LHCN-M2 (cell line): Measurements from ENCODE around the gene GLIS2. TPM values are rescaled to one million over a fixed set of nuclear protein-coding genes. Genes with fewer than 3 reads are reported as not detected.

Experiments
- DNase-seq: peaks from one replicate; pipeline ENCODE4 v3.0.0-alpha.2; 2012; ENCODE audit warnings: low read depth
- total RNA-seq: library from RNA; depleted of rRNA; stranded (reverse); fragments of >200 nt; gene quantifications from 2 replicates; pipeline ENCODE4 v1.2.3, GENCODE V29; 2014

GLIS2 gene
- total RNA-seq, 1 experiment from 2014 or later = 1.3 TPM

DNA sequence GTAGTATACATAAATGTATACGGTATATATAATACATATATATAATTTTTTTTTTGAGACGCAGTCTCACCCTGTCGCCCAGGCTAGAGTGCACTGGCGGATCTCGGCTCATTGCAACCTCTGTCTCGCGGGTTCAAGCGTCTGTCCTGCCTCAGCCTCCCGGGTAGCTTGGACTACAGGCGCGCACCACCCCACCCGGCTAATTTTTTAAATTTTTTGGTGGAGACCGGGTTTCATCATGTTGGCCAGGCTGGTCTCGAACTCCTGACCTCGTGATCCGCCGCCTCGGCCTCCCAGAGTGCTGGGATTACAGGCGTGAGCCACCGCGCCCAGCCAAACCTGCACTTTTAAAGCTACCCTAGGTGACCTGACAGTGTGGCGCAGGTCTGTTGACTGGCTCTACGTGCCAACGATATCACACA is 34.5 kb downstream of the GLIS2 start:
- no peak for DNase-seq

DNA sequence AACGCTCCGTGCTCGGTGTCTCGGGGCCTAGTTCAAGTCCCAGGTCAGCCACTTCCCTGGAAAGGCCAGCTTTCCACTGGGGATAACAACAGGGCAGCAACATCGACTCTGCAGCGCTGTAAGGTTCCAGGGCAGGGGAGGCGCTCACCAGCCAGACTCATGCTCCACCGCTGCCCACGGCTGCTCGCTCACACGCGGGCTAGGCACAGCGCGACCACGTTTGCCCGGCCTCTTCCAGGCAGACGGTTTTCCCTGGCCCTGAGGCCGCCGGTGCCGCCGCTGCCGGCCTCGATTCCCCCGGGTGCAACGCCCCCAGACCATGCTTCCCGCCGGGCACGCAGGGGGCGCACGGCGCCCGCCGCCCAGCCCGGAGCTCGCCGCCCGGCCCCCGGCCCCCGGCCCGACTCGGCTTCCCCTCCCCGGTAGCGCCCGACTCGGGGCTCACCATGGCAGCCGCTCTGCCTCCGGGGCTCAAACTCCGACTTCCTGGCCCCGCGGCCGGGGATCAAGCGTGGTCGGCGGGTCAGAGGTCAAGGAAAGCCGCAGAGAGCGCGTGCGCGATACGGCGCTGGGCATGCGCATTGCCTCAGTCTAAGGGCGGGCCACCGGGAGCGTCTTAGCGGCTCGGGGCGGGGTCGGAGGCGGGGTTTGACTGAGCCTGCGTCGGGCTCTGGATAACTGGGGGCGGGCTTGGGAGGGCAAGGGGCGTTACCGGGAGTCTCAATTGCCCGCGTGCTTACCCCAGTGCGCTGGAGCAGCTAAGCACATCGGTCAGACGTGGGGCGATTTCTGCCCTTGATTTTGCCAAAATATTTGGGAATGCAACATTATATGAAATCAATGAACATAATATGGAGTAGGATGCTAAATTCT is 35.2 kb downstream of the GLIS2 start, which contains the start of gene PAM16:
PAM16 (minus strand) TSS at position 535 of the 873 bp plus-strand sequence; CDS start at position 448, 87 bp downstream.
- DNase-seq = peak; percentile 92

DNA sequence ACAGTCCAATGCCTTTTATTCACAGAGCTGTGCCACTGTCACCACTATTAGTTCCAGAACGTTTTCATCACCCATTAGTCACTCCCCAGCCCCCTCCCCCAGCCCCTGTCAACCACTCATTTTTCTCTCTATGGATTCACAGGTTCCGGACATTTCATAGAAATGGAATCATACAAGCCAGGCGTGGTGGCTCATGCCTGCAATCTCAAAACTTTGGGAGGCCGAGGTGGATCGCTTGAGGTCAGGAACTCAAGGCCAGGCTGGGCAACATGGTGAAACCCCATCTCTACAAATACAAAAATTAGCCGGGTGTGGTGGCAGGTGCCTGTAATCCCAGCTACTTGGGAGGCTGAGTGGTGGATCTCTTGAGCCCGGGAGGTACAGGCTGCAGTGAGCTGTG is 36.0 kb downstream of the GLIS2 start:
- DNase-seq = peak; percentile 47

DNA sequence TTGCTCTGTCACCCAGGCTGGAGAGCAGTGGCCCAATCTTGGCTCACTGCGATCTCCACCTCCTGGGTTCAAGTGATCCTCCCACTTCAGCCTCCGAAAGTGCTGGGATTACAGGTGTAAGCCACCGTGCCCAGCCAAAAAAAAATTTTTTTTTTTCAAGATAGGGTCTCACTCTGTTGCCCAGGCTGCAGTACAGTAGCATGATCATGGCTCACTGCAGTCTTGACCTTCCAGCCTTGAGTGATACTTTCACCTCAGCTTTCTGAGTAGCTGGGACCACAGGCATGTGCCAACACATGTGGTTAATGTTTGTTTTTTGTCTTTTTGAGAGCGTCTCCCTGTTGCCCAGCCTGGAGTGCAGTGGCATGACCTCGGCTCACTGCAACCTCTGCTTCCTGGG is 37.0 kb downstream of the GLIS2 start:
- no peak for DNase-seq

DNA sequence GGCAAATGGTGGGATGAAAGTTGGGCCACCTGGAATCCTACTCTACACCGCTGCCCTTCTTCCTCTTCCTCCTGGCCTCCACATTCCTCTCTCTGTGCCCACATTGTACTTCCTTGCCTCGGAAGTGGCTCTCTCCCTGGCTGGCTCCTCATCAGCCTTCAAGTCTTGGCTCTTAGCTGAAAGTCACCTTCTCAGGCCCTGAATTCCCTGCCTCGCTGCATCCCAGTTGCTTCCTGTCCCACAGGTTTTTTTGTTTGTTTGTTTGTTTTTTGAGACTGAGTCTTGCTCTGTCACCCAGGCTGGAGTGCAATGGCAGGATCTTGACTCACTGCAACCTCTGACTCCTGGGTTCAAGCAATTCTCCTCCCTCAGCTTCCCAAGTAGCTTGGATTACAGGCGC is 37.8 kb downstream of the GLIS2 start:
- DNase-seq = no peak

DNA sequence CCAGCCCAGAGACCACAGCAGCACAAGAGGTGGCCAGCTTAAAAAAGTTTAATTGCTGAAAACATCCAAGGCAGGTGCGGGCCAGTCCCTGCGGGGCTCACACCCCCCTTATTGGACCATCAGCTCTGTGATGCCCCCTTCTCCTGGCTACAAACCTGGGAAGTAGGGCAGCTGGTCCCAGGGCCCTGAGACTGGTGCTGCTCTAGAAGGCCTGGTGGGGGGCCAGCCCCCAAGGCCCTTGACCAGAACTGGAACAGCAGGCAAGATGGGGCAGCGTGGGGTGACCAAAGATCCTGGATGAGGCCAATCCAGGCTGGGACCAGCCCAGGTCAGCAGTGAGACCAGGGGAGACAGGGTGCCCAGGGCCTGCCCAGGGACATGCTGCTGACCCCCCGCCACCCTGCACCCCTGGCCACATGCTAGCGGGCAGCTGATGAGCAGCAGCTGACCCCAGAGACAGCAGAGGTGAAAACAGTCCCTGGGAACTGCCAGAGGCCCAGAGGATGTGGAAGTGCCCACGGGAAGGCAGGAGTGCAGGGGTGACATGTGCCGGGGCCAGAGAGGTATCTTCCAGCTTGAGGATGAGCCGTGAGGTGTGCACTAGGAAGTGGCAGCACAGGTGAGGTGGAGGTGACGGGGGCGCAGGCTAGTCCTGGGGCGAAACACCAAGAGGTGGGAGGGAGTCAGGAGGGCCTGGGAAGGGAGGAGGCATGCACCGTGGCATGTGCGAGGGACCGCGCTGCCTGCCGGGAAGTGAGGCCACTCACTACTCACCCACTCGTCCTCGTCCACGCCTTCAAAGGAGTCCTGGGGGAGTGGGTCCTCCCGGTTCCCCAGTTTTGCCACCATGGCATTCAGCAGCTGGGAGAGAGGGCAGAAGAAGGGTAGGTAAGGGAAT is 38.9 kb downstream of the GLIS2 start:
- no peak for DNase-seq

DNA sequence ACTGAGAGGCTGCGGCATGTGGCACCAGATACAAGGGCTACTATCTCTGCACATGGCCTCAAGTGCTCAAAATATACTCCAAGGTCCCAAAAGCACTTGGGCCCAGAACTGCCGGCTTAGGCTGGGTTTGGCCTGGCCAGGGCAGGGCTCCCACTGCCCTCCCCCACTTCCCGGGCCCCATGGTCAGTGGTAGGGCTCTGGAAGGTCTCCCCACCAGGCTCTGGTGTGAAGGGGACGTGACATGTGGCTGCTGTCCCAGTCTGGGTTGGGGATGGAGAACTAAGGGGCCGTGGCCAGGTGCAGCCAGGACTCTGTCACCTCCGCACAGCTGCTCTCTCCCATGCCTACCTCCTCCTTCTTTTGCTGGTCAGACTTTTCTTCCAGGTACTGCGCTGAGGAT is 41.0 kb downstream of the GLIS2 start:
- no peak for DNase-seq

DNA sequence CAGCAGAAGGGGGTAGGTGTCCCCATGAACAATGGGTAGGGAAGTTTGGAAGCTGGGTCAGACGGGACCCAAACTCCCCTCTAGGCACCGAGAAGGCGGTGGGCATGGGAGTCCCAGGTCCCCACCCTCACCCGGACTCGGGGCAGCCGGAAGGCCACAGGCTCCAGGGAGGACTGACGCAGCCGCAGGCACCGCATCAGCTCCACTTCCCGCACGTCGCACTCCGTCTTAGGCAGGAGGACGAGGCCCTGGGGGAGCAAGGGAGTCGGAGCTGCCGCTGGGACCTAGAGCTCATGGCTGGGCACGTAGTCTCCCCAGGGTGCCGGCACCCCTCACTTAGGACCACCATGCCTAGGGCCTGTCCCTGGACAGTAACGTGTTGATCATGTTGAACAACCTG is 42.4 kb downstream of the GLIS2 start:
- DNase-seq = no peak

DNA sequence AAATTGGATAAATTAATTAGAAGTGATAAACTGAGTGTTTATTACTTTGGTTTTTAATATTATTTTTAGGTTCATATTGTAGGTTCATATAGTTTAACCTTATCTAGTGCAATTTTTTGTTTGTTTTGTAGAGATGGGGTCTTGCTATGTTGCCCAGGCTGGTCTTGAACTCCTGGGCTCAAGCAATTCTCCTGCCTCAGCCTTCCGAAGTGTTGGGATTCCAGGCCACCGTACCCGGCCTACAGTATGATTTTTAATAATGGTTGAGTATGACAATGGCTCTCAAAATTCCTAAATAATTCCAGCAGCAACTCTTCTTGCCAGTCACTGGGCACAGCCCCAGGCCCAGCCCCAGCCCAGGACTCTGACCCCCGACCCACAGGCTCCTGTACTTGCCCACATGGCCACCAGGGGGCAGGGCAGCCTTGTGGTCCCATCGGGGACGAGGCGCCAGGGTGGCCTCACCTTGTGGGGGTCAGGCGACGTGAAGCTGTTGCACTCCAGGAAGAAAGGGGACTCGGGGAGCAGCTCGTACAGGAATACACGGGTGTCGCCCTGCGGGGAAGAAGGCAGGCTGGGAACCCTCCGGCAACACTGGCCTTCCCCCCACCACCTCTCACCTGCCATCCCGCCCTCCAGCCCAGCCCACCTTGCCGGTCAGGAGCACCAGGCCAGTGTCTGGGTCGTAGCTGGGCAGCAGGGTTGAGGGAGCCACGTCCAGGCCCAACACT is 43.1 kb downstream of the GLIS2 start:
- no peak for DNase-seq

DNA sequence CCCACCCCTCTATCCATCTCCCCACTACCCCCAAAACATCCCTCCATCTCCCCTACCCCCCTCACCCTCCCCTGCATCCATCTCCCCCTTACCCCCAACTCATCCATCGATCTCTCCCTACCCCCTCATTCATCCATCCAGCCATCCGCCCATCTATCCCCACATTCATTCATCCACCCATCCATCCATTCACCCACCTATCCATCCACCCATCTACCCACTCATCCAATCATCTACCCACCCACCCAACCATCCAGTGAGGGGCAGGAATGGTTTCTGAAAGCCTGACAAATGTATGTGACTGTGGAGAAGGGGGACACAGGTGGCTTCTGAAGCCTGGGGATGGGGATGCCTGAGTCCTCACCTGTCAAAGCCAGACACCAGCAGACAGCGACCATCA is 44.0 kb downstream of the GLIS2 start:
- DNase-seq = no peak

DNA sequence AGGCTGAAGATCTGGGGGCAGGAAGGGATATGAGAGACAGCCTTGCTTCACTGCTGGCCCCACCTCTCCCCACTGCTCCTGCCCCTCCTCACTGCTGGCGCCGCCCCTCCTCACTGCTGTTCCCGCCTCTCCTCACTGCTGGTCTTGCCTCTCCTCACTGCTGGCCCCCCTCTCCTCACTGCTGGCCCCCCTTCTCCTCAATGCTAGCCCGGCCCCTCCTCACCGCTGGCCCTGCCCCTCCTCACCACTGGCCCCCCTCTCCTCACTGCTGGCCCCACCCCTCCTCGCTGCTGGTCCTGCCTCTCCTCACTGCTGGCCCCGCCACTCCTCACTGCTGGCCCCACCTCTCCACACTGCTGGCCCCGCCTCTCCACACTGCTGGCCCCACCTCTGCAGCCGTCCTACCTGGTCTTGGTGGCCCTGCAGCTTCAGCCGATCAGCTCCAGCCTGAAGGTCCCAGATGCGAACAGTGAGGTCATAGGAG is 44.7 kb downstream of the GLIS2 start:
- DNase-seq = no peak

DNA sequence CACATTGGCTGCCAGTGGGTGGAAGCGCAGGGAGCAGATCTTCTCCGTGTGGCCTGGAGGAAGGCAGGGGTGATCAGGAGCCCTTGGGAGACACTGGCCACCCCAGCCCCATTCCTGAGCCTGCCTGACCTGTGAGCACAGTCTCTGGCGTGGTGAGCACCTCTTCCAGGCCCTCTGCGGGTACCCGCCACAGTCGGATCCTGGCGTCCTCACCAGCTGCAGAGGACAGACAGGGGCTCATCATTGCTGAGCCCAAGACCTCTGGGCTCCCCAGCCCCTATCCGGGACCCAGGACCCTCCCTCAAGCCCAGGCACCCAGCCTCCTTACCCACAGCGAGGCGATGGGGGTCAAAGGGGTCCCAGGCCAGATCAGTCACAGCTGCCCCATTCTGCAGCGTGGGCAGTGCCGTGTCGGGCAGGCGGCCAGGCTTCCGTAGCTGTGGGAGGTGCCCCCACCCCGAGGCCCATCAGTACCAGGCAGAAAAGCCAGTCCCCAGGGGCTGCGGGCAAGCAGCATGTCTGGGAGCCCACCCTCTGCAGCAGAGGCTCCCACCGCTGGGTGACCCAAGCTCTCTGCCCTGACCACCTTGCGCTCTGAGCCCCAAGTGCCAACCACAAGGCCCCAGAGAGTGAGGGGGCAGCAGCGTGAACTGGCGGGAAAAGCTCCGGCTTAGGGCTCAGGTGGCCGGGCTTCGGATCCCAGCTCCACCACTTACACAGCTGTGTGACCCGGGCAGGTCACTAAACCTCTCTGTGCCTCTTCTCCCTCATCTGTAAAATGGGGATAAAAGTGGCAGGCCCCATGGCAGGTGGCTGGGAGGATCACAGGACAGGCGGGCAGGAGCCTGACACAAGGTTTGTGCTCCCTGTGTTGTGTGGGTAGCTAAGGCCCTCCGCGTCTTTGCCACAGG is 45.4 kb downstream of the GLIS2 start:
- no peak for DNase-seq

DNA sequence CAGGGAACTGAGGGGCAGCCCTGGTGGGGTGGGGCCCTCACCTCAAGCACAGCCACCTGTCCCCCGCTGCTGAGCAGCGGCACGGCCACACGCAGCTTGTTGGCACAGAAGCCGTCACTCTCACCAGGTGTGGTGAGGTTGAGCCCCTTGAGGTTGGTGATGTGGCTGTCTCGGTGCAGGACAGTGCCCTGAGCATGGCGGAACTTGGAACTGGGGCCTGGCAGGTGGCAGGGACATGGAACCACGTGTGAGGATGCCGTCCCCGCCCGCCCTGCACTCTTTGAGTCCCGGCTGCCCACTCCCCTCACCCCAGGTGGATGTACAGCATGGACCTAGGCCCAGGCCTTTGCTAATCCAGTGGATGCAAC is 46.1 kb downstream of the GLIS2 start:
- no peak for DNase-seq

DNA sequence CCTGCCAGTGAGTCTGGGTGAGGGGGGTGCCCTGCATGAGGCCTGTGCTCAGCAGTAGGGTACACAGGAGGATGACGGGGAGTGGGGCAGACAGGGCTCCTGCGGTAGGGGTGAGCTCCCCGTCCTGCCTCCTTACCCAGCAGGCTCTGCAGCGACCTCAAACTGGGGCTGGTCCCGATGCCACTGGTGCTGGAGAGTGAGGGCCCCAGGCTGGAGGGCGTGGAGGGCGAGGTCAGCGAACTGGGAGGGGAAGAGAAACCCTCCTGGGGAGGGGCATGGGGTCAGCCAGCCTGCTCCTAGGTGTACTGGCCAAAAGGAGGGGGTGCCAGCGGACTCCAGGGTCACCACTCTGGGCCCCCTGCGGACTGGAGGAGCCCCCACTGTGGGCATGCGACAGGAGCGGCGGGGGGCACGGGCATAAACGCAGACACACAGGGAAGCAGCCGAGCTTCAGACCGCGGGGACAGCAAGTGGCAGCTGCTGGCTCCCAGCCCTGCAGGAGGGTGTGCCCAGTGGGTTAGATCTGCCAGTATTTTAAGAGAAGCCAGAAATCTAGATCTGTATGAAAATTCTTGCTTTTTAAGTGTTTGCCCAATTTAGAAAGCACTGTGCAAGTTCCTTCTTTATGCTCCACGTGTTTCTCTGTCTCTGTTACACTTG is 46.7 kb downstream of the GLIS2 start:
- DNase-seq = no peak

DNA sequence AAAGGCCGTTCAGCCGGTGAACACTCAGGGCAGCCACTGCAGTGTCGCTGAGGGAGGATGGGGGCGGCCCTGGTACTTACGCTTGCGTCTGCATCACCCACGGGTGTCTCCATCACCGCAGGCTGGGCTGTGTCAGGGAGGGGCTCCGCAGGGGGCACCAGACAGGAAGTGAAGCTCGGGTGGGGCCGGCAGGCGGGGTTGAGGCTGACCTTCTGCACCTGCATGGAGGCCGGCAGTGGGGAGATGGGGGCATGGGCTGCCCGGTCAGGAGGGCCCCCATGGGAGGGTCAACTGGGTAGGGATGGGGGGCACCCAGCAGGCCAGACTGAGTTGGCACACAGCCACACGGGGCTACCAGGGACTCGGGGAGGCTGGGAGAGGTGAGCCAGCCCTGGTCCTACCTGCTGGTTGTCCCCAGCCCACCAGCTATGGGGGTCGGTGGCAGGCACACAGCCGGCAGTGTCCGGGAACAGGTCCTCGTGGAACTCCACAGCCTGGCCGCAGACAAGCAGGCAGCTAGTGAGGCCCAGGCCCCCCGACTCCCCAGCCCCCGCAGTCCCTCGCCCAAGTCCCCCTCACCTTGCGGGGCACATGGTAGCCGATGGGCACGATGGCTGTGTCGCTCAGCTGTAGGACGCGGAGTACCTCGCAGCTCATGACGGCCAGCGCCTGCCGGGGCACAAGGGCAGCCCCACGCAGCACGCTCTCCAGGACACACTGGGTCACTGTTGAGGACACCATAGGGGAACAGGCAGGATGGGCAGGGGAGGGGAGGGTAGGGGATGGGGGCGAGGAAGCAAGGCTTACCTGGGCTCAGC is 48.5 kb downstream of the GLIS2 start:
- no peak for DNase-seq

DNA sequence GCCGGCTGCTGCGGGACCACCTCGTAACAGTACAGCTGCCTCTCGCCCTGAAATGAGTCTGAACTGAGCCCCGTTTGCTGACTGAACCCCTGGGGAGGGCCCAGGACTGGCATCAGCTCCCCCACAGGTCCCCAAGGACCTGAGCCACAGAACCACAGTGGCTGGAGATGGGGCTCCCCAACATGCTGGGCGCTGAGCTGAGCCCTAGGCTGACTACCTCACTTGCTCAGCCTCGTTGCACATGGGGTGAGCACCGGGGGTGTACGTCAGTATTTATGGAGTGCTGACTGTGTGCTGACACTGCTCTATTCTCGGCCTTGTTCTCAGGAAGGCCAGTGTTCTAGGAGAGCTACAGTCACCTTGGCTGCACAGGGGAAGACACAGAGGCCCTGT is 49.1 kb downstream of the GLIS2 start:
- no peak for DNase-seq

DNA sequence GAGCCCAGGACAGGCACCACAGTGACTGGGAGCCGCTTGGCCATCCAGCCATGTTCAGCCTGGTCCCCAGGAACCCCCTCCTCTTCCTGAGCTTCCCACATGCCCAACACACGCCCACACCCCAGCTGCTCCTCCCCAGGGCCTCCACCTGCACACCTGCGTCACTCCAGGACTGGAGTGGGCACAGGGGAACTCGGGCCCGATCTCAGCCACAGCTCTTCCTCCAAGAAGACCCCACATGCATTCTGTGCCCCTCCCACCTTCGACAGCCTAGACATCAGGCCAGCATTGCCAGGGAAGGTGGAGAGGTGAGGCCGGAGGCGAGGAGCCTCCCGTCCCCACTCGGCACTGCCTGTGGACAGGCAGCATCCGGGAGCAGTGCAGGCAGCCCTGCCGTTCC is 49.7 kb downstream of the GLIS2 start:
- no peak for DNase-seq

DNA sequence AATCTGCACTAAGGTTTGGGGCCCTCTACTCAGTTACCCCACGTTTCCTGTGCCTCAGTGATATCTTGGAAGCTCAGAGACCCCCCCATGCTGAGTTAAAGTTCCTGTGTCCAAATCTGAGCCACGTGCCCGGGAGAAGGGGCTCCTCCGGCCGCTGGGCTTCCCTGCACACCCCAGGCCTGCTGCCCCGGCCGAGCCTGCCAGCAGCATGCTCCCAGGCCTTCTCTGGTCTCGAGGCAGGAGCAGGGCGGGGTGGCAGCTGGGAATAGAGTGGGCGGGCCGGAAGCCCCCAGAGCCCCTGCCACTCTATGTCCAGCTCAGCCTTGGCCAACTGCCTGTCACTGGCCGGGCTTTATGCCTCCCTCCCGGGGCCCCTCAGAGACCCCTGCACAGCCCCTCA is 50.1 kb downstream of the GLIS2 start:
- DNase-seq = no peak

DNA sequence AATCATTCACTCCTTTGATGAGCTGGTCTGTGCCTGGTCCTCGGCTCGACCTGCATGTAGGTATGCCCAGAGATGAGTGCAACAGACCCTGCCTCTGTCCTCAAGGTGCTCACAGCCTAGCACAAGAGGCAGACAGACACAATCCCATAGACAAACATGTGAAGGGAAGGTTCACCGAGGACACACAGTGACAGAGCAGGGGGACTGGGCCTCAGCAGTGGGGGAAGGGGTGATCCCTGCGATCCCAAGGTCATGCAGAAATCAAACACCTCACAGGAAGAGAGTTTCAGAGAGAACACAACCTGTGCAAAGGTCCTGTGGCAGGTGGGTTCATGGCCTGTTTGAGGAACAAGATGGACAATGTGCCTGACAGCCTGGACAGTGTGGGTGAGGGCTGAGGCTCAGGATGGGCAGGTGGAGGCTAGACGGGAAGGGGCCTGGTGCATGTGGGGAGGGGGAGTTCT is 51.6 kb downstream of the GLIS2 start:
- no peak for DNase-seq
